ENCODE data around the gene CCNJL. TPM values are rescaled to one million over a fixed set of nuclear protein-coding genes. Genes with fewer than 3 reads are reported as not detected.

Gene CCNJL
- total RNA-seq, 1 donor from 2014 or later, result 29.0 TPM

DNA sequence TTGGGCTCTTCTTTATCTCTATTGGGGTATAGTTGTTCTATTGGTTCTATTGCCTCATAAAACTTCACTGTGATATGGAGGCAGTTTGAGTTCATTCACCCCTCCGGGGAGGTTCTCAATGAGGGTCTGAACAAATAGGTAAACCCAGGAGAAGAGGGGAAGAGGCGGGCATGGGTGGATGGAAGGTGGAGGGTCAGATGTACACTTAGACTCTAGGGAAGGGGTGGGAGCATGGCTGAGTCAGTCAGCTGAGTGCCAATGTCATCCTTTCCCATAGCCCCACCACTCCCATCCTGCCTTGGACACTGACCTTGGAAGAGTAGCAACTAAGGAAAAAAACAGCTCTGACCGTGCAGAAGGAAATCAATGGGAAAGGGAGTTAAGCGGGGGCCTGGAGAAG is 93.0 kb downstream of the CCNJL start:
- no peaks in the 10 kb centered on the region for H3K9me3 Mint-ChIP-seq (ENCODE audit: low read depth)
- H3K4me3 Mint-ChIP-seq (ENCODE audit: low read depth), result no peak overlapping the region
- H3K27me3 Mint-ChIP-seq, result no peaks in the 10 kb centered on the region
- no peak for DNase-seq (ENCODE audit: low spot score, unreplicated experiment)
- no peaks in the 10 kb centered on the region for H3K36me3 Mint-ChIP-seq (ENCODE audit: insufficient read depth)
- H3K27ac Mint-ChIP-seq, result no peak overlapping the region
- no peak for TF ChIP-seq CTCF (IDR thresholded peaks at IDR 0.05; ENCODE audit: unreplicated experiment)
- no peaks in the 10 kb centered on the region for H3K4me1 Mint-ChIP-seq (ENCODE audit: low read depth)

- H3K9me3 Mint-ChIP-seq (ENCODE audit: low read depth), result no peaks in the 10 kb centered on the region
- no peak for TF ChIP-seq CTCF (IDR thresholded peaks at IDR 0.05; ENCODE audit: unreplicated experiment)
- H3K4me3 Mint-ChIP-seq (ENCODE audit: low read depth), result no peak overlapping the region
- H3K27me3 Mint-ChIP-seq, result peaks cover 3% of the 10 kb centered on the region
- no peaks in the 10 kb centered on the region for H3K36me3 Mint-ChIP-seq (ENCODE audit: insufficient read depth)
- no peak overlapping the region for H3K27ac Mint-ChIP-seq
- peaks cover 18% of the 10 kb centered on the region for H3K4me1 Mint-ChIP-seq (ENCODE audit: low read depth)
- DNase-seq (ENCODE audit: low spot score, unreplicated experiment), result no peak
These were observed 98.8 kb downstream of the CCNJL start for GRCh38 chr5:160213537-160213936.

GRCh38 chr5:160211352-160211751 is 101.0 kb downstream of the CCNJL start:
- no peak overlapping the region for H3K4me3 Mint-ChIP-seq (ENCODE audit: low read depth)
- H3K27me3 Mint-ChIP-seq, result peaks cover 3% of the 10 kb centered on the region
- H3K4me1 Mint-ChIP-seq (ENCODE audit: low read depth), result peaks cover 18% of the 10 kb centered on the region
- no peaks in the 10 kb centered on the region for H3K9me3 Mint-ChIP-seq (ENCODE audit: low read depth)
- TF ChIP-seq CTCF (IDR thresholded peaks at IDR 0.05; ENCODE audit: unreplicated experiment), result no peak
- H3K36me3 Mint-ChIP-seq (ENCODE audit: insufficient read depth), result no peaks in the 10 kb centered on the region
- no peak for DNase-seq (ENCODE audit: low spot score, unreplicated experiment)
- H3K27ac Mint-ChIP-seq, result no peak overlapping the region

DNA sequence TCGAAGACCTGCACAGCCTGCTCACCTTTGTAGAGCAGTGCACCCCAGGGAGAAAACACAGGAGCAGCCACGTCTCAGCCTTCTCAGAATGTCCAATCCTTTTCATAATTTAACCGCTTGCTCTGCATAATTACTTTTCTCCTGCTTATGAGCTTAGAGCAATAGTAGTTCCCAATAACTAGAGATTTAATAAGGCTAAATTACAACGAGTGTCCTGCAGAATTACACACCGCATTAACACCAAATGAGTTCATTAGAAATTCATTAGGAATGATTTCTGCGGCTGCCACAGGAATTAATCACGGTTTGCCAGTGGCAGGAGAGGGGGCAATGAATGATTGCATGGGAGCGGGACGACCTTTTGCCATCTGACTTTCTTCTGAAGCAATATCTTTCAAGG is 101.8 kb downstream of the CCNJL start:
- H3K4me1 Mint-ChIP-seq (ENCODE audit: low read depth), result peaks cover 18% of the 10 kb centered on the region
- no peaks in the 10 kb centered on the region for H3K9me3 Mint-ChIP-seq (ENCODE audit: low read depth)
- DNase-seq (ENCODE audit: low spot score, unreplicated experiment), result no peak
- H3K36me3 Mint-ChIP-seq (ENCODE audit: insufficient read depth), result no peaks in the 10 kb centered on the region
- H3K4me3 Mint-ChIP-seq (ENCODE audit: low read depth), result no peak overlapping the region
- H3K27me3 Mint-ChIP-seq, result peaks cover 3% of the 10 kb centered on the region
- TF ChIP-seq CTCF (IDR thresholded peaks at IDR 0.05; ENCODE audit: unreplicated experiment), result no peak
- no peak overlapping the region for H3K27ac Mint-ChIP-seq

DNA sequence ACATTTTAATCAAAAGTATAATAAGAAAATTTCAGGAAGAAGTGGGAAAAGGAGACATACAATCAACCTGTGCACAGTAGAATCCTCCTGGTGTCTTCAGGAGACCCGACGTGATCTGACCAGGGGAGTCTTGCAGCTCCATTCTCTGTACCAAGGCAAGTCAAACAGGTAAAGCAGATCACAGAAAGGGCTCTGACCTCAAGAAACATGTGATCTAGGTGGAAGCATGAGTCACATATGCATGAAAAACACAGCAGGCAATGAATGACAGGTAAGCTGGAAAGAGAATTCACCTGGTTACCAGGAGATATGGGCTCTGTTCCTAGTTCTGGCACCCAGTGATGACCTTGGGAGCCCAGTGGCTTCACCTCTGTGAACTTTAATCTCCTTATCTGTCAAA is 102.4 kb downstream of the CCNJL start:
- peaks cover 3% of the 10 kb centered on the region for H3K27me3 Mint-ChIP-seq
- TF ChIP-seq CTCF (IDR thresholded peaks at IDR 0.05; ENCODE audit: unreplicated experiment), result no peak
- peaks cover 18% of the 10 kb centered on the region for H3K4me1 Mint-ChIP-seq (ENCODE audit: low read depth)
- H3K27ac Mint-ChIP-seq, result peak overlapping the region; percentile 73
- no peaks in the 10 kb centered on the region for H3K9me3 Mint-ChIP-seq (ENCODE audit: low read depth)
- DNase-seq (ENCODE audit: low spot score, unreplicated experiment), result no peak
- no peaks in the 10 kb centered on the region for H3K36me3 Mint-ChIP-seq (ENCODE audit: insufficient read depth)
- no peak overlapping the region for H3K4me3 Mint-ChIP-seq (ENCODE audit: low read depth)
